ENCODE measurements around the gene BCDIN3D.
"Not testable (repeated sequence)": the region's sequence is repeated elsewhere in the genome, so short reads cannot be mapped to it uniquely, and the experiment has no call there.

The BCDIN3D gene

DNA sequence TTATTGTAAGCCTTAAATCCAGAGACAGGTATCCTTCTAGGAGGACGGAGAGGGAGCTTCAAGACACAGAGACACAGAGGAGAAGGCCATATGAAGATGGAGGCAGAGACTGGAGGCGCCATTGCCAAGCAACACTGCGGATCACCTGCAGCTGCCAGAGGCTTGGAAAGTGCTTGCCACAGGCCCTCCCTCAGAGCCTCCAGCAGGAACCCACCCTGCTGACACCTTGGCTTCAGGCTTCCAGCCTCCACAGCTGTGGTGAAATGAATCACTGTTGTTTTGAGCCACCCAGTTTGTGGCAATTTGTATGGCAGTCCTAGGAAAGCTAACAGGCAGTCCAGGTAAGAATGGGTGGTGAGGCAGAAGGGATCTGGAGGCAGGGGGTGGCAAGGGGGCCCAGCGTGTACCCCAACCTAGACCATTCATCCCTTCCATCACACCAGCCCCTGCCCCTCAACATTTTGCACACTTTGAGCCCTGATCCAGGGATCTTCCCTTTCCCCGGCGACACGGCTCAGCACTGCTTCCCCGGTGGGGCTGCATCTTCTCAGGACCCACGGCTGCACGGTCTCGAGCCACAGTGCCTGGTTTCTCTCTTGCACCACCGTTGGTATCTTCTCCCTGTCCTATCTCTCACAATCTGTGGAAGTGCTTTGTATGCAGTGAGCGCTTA lies 22.3 kb upstream of the BCDIN3D start:
- no peak for DNase-seq (ENCODE audit: low read depth in 1 of 2, low spot score in 1 of 2)
- in situ Hi-C loops (cut with HindIII; ENCODE audit: low pct_unique_long_range_greater_than_20kb, low sequenced_read_pairs) = no loop called here
- TF ChIP-seq JUND (IDR thresholded peaks at IDR 0.05; ENCODE audit: low read depth) = no peak

DNA sequence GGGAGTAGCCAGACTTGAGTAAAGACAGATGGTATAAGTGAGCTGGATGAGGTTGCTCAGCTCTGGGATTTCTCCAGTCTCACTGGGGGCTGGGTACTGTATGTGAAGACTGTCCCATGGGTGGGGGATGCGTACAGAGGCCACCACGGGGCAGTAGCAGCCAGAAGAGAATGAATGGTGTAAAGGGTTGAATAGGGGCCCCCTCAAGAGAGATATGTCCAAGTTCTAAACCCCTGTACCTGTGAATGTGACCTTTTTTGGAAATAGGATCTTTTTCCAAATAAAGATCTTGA lies 21.8 kb upstream of the BCDIN3D start:
- no peak for TF ChIP-seq JUND (IDR thresholded peaks at IDR 0.05; ENCODE audit: low read depth)
- in situ Hi-C loops (cut with HindIII; ENCODE audit: low pct_unique_long_range_greater_than_20kb, low sequenced_read_pairs) = no loop called here
- no peak for DNase-seq (ENCODE audit: low read depth in 1 of 2, low spot score in 1 of 2)

DNA sequence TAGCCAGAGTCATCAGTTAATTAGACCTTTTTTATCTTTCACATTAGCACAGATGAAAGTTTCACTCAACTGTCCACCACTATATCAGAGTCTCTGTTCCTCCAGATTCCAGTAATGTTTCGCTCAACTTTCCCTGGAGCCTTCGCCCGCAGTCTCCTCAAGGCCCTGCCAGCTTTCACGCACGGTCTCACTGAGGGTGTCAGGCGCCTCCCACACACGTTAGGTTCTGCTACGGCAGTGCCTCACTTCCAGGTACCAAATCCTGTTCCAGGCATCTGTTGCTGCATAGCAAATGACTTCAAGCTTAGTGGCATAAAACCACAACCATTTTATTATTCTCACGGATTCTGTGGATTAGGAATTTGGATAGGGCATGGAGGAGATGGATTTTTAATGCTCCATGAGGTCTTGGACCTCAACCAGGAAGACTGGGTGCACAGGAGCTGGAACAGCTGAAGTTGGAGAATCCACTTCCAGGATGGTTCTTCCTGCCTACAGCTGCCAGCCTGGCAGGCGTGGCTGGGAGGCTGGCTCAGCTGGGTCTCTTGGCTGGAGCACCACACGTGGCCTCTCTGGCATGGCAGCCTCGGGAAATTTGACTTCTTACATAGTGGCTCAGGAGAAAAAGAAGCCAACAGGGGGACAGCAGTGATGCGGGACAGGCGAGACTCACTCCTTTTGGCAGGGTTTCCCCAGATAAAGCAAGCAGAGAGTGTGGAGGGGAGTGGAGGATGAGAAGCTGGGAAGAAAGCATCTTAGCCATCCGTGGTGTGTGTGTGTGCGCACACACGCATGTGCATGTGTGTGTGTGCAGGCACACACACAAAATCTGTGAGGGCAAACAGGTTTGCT lies 21.3 kb upstream of the BCDIN3D start:
- in situ Hi-C loops (cut with HindIII; ENCODE audit: low pct_unique_long_range_greater_than_20kb, low sequenced_read_pairs) = no loop called here
- TF ChIP-seq JUND (IDR thresholded peaks at IDR 0.05; ENCODE audit: low read depth) = no peak
- DNase-seq (ENCODE audit: low read depth in 1 of 2, low spot score in 1 of 2) = no peak

DNA sequence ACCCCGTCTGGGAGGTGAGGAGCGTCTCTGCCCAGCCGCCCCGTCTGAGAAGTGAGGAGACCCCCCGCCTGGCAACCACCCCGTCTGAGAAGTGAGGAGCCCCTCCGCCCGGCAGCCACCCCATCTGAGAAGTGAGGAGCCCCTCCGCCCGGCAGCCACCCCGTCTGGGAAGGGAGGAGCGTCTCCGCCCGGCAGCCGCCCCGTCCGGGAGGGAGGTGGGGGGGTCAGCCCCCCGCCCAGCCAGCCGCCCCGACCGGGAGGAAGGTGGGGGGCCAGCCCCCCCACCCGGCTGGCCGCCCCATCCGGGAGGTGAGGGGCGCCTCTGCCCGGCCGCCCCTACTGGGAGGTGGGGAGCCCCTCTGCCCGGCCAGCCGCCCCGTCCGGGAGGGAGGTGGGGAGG lies 18.0 kb upstream of the BCDIN3D start:
- DNase-seq (ENCODE audit: low read depth in 1 of 2, low spot score in 1 of 2); in situ Hi-C loops (cut with HindIII; ENCODE audit: low pct_unique_long_range_greater_than_20kb, low sequenced_read_pairs): not testable (repeated sequence)

DNA sequence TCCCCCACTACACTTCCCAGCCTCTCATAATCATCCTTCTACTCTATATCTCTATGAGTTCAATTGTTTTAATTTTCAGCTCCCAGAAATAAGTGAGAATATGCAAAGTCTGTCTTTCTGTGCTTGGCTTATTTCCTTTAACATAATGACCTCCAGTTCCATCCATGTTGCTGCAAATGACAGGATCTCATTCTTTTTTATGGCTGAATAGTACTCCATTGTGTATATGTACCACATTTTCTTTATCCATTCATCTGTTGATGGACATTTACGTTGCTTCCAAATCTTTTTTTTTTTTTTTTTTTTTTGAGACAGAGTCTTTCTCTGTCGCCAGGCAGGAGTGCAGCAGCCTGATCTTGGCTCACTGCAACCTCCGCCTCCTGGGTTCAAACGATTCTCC lies 13.0 kb upstream of the BCDIN3D start:
- in situ Hi-C loops (cut with HindIII; ENCODE audit: low pct_unique_long_range_greater_than_20kb, low sequenced_read_pairs); DNase-seq (ENCODE audit: low read depth in 1 of 2, low spot score in 1 of 2): not testable (repeated sequence)

DNA sequence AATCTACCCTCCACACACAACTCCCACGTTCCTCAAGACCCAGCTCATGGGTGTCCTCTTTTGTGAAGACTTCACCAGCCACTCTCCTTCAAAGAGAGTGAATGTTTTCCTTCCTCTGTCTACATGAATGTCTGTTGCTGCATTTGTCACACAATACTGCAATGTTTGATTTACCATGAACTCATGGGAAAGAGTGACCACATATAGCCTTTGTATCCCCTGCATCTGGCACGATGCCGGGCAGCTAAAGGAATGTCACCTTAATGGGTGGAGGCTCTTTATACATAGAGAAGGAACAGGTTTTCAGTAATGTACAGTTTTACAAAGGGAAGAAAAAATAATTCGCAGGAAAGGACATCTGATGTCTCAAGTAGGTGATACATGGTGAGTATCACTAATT lies 12.1 kb upstream of the BCDIN3D start:
- in situ Hi-C loops (cut with HindIII; ENCODE audit: low pct_unique_long_range_greater_than_20kb, low sequenced_read_pairs) = no loop called here
- TF ChIP-seq JUND (IDR thresholded peaks at IDR 0.05; ENCODE audit: low read depth) = no peak
- peak in 1 of 2 experiments; percentile 43 for DNase-seq (ENCODE audit: low read depth in 1 of 2, low spot score in 1 of 2)

DNA sequence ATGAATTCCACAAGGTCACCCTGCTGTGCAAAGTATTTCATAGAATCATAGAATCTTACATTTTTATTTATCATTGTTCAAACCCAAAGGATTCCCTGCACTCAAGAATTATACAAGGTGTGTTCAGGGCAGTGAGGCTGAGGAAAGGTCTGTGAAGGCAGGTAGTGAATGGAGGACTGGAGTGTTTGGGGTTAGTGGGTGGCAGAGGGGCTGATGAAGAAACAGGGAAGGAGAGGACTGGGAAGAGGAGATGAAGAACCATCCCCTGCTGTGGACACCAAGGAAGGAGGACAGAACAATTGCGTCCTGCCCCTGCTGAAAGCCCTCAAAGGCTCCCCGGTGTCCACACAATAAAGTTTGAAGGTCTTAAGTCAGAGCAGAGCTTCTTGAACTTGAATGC lies 10.8 kb upstream of the BCDIN3D start:
- no peak for DNase-seq (ENCODE audit: low read depth in 1 of 2, low spot score in 1 of 2)
- in situ Hi-C loops (cut with HindIII; ENCODE audit: low pct_unique_long_range_greater_than_20kb, low sequenced_read_pairs) = no loop called here
- no peak for TF ChIP-seq JUND (IDR thresholded peaks at IDR 0.05; ENCODE audit: low read depth)

DNA sequence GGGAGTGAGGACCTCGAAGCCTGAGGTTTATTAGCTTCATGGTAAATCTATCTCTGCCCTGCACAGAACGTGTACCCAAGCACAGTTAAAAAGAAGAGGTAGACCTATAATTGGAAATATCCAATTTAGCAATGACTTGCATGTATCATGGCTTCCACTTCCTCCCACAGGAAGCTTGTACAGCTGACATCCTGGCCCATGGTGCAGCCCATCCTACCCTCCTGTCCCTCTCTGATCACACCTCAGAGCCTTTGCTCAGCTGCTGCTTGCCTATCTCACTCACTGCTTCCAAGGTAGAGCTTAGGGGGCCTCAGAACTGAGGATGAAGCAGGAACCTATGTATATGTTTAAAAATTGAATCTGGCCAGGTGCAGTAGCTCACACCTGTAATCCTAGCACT lies 4.3 kb upstream of the BCDIN3D start:
- in situ Hi-C loops (cut with HindIII; ENCODE audit: low pct_unique_long_range_greater_than_20kb, low sequenced_read_pairs) = no loop called here
- no peak for TF ChIP-seq JUND (IDR thresholded peaks at IDR 0.05; ENCODE audit: low read depth)
- no peak for DNase-seq (ENCODE audit: low read depth in 1 of 2, low spot score in 1 of 2)

DNA sequence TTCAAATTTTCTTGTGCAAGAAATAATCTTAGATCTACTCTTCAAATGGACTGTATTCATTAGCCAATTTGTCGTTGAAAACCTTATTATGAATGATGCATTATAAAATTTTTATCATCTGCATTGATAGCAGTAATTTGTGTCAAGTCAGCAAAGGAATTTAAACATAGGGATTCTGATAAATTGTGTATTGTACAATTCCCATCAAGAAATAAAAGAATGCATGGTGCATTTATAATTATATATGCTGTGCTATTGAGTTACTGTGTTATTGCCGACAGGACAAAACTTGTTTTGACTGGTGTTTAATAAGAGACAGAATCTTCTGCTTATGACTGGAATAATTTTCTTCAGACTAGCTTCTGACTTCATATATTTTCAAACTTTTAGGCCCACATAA lies 3.1 kb upstream of the BCDIN3D start:
- no peak for TF ChIP-seq JUND (IDR thresholded peaks at IDR 0.05; ENCODE audit: low read depth)
- no peak for DNase-seq (ENCODE audit: low read depth in 1 of 2, low spot score in 1 of 2)
- in situ Hi-C loops (cut with HindIII; ENCODE audit: low pct_unique_long_range_greater_than_20kb, low sequenced_read_pairs) = no loop called here

DNA sequence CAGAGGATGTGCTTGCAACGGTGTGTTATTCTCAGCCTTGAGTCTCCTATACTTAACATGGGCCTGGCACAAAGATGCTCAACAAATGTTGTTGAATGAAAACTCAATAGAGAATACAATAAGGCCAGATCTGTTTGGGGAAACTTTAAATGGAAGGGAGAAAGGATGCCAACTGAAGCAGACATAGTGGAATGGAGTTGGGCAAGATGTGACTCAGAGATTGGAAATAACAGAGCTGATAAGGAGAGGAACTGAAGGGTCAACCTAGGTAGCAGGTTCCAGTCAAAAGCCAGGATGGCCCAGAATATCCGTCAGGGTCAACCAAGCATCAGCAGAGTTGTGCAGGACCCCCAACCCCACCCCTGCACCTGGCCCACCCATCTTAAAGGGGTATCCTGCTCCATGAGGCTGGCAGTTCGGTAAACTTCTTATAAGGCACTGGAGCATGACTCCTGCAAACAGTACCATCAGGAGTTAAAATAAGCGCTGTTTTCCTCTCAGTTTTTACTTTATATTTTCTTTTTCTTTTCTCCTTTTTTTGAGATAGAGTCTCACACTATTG lies 1.1 kb upstream of the BCDIN3D start:
- in situ Hi-C loops (cut with HindIII; ENCODE audit: low pct_unique_long_range_greater_than_20kb, low sequenced_read_pairs) = no loop called here
- no peak for TF ChIP-seq JUND (IDR thresholded peaks at IDR 0.05; ENCODE audit: low read depth)
- DNase-seq (ENCODE audit: low read depth in 1 of 2, low spot score in 1 of 2) = no peak

DNA sequence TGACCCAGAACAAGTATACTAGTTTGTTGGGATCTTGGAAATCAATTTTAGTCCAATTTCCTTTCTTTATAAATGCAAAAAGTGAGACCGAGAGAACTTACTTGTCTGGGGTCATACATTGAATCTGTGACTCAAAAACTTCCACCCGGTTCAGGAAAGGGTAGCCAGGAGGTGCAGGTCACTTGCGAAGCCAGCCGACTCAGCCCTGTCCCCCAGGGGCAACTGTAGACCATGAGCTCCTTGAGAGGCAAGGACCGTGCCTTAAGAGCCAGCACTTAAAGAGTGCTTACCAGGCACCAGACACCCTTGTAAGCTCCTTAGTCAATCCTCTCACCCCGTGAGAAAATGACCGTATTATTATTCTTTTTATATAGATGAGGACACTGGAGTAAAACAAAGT lies 505 bp upstream of the BCDIN3D start:
- no peak for TF ChIP-seq JUND (IDR thresholded peaks at IDR 0.05; ENCODE audit: low read depth)
- in situ Hi-C loops (cut with HindIII; ENCODE audit: low pct_unique_long_range_greater_than_20kb, low sequenced_read_pairs) = no loop called here
- DNase-seq (ENCODE audit: low read depth in 1 of 2, low spot score in 1 of 2) = no peak

DNA sequence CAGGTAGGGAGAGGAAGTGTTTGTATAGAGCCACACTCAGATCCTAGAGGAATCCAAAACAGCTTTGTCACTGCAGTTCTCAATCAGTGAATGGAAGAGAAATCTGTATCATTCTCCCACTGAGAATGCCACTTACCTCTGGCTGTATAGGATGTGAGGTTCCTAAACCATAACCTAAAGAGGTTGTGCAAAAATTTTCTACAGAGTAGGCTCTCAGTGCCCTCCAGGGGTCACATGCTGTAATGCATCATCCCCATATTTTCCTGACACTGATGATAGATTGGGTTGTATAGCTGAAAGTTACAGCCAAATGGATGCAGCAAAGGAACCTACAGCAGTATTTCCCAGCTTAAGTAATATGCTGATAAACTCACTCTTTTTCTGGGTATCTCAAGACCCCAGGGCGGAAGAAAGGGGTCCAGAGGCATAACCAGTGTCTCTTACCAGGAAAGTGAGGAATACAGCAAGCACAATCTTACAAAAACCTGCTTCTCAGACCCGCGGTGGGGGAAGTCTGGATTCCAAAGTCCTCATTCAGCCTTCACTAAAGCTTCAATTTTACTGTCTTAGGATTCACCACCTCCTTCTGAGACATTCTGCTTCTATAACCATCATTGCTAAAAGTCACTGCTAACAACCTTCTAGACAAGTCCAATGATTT lies 3.8 kb downstream of the BCDIN3D start:
- no peak for TF ChIP-seq JUND (IDR thresholded peaks at IDR 0.05; ENCODE audit: low read depth)
- peak; percentile 28 to 80 for DNase-seq (ENCODE audit: low read depth in 1 of 2, low spot score in 1 of 2)
- in situ Hi-C loops (cut with HindIII; ENCODE audit: low pct_unique_long_range_greater_than_20kb, low sequenced_read_pairs) = no loop called here

DNA sequence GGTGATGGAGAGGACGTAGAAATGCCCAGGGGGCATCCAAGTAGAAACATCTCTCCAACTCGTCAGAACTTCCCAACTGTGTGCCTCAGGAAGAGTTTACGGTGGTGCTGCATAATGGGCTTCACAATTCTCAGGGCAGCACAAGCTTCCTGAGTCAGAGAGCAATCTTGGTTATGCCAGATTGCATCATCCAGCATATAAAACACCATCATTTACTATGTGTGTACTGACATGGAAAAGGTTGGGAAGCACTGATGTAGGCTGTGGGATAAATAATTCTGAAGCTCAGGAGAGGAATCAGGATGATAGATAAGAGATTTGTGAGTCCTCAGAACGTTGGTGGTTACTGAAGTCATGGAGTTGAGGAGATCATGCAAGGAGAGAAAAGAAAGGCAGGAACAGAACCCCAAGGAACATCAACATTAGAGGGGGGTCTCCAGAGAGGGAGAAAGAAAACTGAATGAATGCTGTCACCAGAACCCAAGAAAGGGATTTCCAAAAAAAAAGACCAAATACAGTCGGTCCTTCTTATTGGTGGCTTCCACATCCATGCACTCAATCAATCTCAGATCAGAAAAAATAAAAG lies 10.0 kb downstream of the BCDIN3D start:
- no peak for DNase-seq (ENCODE audit: low read depth in 1 of 2, low spot score in 1 of 2)
- no peak for TF ChIP-seq JUND (IDR thresholded peaks at IDR 0.05; ENCODE audit: low read depth)
- in situ Hi-C loops (cut with HindIII; ENCODE audit: low pct_unique_long_range_greater_than_20kb, low sequenced_read_pairs) = no loop called here
